GM06990 (cell line): Measurements from ENCODE around the gene TNFAIP1.

Source experiments
- DNase-seq: peaks from one replicate; pipeline ENCODE4 v3.0.0-alpha.2; 2011; ENCODE audit not compliant: insufficient read length; ENCODE audit errors: extremely low read depth
- H3K27me3 ChIP-seq: replicated peaks from 2 replicates; pipeline ENCODE4 v1.6.0; 2011; ENCODE audit warnings: low read length; ENCODE audit not compliant: control insufficient read depth, insufficient read depth
- H3K36me3 ChIP-seq: 2 replicates; pipeline ENCODE4 v1.5.1; 2011; ENCODE audit warnings: low read length; ENCODE audit not compliant: control insufficient read depth, insufficient read depth
- H3K4me3 ChIP-seq: replicated peaks from 2 replicates; pipeline ENCODE4 v1.5.1; 2011; ENCODE audit warnings: low read depth, mild to moderate bottlenecking, control low read depth, low read length
- TF ChIP-seq, protein P1 (sequence below): IDR thresholded peaks from 2 replicates; pipeline ENCODE4 v1.5.1; 2011; ENCODE audit warnings: low read length, control low read depth, mild to moderate bottlenecking, inconsistent platforms; ENCODE audit not compliant: insufficient read depth, poor library complexity, severe bottlenecking

The TNFAIP1 gene

DNA sequence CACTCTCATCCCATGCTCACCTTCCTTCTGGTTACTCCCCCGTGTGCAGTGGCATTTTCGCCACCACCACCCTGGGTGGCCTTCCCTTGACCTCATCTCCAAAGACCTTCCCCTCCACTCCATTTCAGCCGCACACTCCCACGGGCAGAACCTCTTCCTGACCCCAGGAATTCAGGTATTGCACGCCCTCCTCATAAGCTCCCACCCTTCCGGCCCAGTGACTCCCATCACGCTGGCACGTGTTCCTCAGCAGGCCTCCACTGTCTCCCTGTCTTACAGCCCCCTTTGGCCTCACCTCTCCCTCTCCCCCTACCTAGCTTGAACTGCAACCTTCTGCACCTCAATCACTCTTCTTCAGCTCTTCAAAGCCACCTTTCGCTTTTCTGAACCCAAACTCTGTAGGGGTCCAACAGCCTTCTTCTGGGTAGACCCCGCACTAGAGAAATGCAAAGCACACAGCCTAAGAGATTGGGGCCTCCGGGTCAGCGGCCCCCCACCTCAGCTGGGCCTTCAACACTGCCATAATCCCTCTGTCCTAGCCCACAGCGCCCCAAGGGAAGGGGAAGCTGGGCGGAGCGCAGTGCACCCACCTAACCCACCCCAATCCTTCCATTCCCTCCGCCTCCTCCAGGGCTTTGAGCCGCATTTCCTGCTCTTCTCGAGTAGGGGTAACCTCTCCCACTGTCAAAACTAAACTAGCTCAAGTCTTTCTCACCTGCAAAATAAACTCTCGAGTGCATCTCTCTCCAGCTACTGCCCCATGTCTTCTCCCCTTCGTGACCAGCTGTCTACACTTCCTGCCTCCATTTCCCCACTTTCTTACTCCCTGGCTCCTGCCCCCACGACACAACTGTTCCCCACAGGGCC, 18.2 kb upstream of the TNFAIP1 start:
- DNase-seq = no peak
- no peaks in the 10 kb centered on the region for H3K36me3 ChIP-seq
- TF ChIP-seq, protein P1, sequence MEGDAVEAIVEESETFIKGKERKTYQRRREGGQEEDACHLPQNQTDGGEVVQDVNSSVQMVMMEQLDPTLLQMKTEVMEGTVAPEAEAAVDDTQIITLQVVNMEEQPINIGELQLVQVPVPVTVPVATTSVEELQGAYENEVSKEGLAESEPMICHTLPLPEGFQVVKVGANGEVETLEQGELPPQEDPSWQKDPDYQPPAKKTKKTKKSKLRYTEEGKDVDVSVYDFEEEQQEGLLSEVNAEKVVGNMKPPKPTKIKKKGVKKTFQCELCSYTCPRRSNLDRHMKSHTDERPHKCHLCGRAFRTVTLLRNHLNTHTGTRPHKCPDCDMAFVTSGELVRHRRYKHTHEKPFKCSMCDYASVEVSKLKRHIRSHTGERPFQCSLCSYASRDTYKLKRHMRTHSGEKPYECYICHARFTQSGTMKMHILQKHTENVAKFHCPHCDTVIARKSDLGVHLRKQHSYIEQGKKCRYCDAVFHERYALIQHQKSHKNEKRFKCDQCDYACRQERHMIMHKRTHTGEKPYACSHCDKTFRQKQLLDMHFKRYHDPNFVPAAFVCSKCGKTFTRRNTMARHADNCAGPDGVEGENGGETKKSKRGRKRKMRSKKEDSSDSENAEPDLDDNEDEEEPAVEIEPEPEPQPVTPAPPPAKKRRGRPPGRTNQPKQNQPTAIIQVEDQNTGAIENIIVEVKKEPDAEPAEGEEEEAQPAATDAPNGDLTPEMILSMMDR = no peak
- H3K4me3 ChIP-seq = peak overlapping the region; percentile 77
- H3K27me3 ChIP-seq = no peaks in the 10 kb centered on the region

DNA sequence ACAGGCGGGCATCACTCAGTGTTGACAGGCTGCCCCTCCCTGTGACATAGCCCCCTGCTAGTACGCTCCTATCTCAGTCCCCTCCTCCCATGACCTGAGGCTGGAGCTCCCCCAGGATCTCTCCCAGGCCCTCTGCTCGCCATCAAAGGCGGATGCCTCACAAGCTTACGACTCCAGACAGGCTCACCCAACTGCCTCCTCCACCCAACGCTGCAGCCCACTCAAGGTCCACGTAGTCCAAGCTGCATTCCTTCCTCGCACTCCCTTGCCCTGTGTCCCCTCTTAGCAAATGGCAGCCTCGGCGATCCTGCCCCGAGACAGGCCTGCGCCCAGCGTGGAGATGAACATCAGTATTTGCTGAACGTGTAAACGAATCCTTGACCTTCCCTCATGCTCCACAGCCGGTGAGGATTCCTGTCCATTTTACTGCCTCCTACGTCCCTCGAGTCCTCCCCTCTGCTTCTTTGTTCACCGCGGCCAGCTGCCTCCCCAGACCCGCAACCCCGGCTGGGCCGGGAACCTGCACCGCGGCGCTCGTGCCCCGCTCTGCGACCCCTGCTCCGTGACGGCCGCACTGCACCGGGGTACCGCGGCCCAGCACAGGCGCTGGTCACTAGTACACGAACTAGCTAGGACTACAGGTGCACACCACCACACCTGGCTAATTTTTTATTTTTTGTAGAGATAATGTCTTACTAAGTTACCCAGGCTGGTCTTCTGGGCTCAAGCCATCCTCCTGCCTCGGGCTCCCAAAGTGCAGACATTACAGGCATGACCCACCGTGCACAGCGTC, 17.4 kb upstream of the TNFAIP1 start:
- TF ChIP-seq, protein P1 = no peak
- DNase-seq = peak; percentile 49
- Histone ChIP-seq H3K36me3 (no peaks in the 10 kb centered on the region), H3K27me3 (no peaks in the 10 kb centered on the region), H3K4me3 (peak overlapping the region; percentile 77)

DNA sequence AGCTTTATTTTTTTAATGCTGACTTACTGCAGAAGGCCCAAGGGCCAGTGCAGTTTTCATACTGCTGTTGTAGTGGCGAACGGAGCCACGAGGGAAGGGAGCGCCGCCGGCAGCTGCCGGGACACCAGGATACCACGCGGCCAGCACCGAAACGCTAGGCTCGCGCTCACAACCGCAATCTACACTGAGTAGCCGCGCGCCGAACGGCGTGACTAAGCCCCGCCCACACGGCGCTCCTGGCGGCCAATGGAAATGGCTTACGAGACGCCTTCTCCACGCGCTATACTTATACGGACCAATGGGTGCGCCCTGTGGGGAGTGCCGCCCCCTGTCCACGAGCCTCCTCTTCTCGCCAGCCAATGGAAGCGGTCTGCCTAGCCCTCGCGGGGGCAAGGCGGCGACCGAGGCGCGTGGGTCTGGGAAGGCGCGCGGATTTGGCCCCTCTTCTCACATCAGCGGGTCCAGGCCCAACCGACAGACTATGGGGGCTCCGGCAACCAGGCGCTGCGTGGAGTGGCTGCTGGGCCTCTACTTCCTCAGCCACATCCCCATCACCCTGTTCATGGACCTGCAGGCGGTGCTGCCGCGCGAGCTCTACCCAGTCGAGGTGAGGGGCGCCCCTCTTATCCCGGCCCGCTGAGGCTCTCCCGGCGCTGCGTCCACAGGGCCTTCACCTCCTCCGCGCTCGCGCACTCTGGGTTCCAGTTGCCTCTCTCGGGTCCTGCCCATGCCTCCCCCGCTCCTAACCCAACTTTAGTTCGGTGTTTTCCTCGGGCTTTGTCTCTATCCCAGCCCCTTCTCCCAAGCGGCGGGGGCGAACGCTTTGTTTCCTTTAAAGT, 16.6 kb upstream of the TNFAIP1 start, which contains the start of gene TMEM97:
TMEM97 (plus strand) TSS at position 442 of the 839 bp plus-strand sequence; CDS start at position 482, 40 bp downstream.
- DNase-seq = peak; percentile 97
- TF ChIP-seq, protein P1 = peak; percentile 17
- peak within 1 kb of the TSS; percentile 77 for H3K4me3 ChIP-seq
- H3K27me3 ChIP-seq = no peaks in the 10 kb centered on the region
- H3K36me3 ChIP-seq = no peaks in the 10 kb centered on the region

DNA sequence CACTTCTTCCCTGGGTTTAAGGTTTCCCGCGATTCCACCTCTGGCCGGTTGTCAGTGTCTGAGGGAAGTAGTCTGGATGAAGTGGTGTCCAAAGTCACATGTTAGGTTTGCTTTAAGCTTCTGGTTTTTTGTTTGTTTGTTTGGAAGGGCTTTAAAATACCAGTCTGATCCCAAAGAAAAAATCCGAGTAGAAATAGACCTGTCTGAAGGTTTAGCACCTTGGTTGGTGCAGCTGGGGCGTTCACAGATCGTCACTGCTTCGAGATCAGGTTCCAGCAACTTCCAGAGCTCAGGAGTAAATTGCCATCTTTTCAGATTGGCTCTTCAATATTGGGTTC, 16.0 kb upstream of the TNFAIP1 start:
- Histone ChIP-seq H3K36me3 (no peaks in the 10 kb centered on the region), H3K27me3 (no peaks in the 10 kb centered on the region), H3K4me3 (peak overlapping the region; percentile 77)
- DNase-seq = no peak
- TF ChIP-seq, protein P1 = no peak

DNA sequence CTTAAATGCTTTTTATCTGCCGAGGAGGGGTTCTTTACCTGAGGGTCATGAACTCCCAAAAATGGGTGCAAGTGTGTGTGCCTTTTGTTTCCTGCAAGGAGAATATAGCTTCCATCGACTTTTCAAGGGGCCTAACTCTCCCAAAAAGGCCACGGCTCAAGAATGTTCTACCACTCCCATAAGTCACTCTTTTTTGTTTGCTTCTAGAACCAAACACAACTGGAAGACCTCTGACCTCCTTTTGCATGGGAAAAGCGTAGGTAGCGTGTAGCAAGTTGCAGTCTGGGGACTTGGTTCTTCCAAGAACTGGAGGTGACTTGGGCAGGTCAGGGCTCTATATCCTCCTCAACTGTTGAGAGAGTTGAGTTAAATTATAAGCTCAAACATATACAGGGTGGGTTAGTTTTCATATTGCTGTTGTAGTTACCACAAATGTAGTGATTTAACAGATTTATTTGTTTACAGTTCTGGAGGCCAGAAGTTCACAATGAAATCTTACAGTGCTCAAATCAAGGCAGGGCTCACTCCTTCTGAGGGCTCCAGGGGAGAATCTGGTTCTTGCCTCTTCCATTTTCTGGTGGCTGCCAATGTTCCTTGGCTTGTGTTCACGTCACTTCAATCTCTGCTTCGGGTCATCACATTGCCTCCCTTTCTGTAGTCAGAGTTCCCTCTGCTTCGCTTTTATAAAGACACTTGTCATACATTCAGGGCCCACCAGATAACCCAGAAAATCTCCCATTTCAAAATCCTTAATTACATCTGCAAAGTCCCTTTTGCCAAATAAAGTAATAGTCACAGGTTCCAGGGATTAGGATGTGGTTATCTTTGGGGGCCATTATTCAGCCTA, 15.1 kb upstream of the TNFAIP1 start:
- H3K4me3 ChIP-seq = peak overlapping the region; percentile 77
- H3K27me3 ChIP-seq = no peaks in the 10 kb centered on the region
- no peaks in the 10 kb centered on the region for H3K36me3 ChIP-seq
- no peak for DNase-seq
- TF ChIP-seq, protein P1 = no peak
